ENCODE data around the gene FRMD1.

- TF ChIP-seq EZH2 (IDR thresholded peaks at IDR 0.05) (no peak), CTCF (IDR thresholded peaks at IDR 0.05) (no peak), EZH2phosphoT487 (IDR thresholded peaks at IDR 0.05) (no peak)
Observed at GRCh38 chr6:168009331-168009730, 69.7 kb downstream of the FRMD1 start.

All from neural progenitor cell (in vitro differentiated cells).